OCI-LY7 (cell line): Measurements from ENCODE around the gene ZFR2.

Experiments used
- CTCF ChIP-seq: fragments of 200-600 bp; sonication (generic); conservative IDR thresholded peaks from 2 replicates; pipeline ENCODE4 v1.5.1; 2014; ENCODE audit warnings: mild to moderate bottlenecking, antibody characterized with exemption, low read length, moderate library complexity, mixed read lengths
- EZH2phosphoT487 ChIP-seq: fragments of 200-600 bp; sonication (generic); IDR thresholded peaks from 2 replicates; pipeline ENCODE4 v1.6.1; 2018; ENCODE audit warnings: low read depth, borderline replicate concordance, mild to moderate bottlenecking, mixed run types, antibody characterized with exemption, low read length, moderate library complexity, mixed read lengths

- TF ChIP-seq CTCF (no peak), EZH2phosphoT487 (no peak)
Observed at GRCh38 chr19:3768015-3768747, 100.7 kb downstream of the ZFR2 start.
